ENCODE data around the gene CLEC14A.
A peak's percentile ranks its signal among the peaks of the same experiment; 100 is the strongest.

CLEC14A gene

DNA sequence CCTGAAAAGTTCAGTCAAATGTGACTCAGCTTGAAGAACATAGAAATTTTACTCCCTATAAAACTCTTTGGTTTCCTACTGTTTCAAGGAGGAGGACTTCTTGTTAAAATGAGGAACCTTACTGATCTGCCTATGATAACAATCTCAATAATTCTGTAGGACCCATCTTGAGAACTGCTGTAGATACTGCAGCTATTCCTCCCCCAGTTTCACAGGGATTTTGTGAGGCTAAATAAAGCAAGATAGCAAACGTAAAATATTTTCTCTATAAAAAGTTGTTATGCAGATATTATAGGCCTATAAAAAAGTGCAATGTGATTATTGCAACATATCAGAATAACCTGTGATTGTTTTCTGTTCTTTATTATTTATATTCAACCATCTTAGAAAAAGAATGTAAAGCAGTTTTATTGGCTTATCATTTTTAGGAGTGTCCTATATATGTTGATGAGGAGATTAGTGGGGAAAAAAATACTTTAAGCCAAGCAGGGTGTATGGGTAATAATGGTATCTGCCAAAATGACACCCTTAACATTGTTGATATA, 12.1 kb downstream of the CLEC14A start:
- no peak for DNase-seq

- DNase-seq: no peak
Observed at GRCh38 chr14:38238878-38239277, 17.0 kb downstream of the CLEC14A start.

- DNase-seq: no peak
Observed at GRCh38 chr14:38238332-38238731, 17.6 kb downstream of the CLEC14A start.

DNA sequence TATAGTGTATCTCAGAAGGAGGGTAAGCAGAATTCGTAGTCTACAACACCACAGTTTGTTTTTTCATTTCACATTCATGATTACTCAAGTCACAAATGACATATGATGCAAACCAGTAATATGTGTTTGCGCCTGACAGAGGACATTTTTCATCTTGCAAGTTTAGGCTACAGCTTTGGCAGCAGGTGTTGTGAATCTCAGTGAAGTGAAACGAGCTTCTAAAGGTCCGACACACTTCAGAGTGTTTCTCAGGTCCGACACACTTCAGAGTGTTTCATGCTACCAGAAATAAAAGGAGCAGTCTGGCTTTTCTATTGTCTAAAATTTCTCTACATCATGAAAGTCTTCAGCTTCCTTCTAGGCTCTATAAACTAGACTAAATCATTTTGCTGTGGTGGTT, 22.7 kb downstream of the CLEC14A start:
- DNase-seq: no peak

GRCh38 chr14:38226366-38226765, 29.5 kb downstream of the CLEC14A start:
- no peak for DNase-seq

- no peak for DNase-seq
Observed at GRCh38 chr14:38225946-38226345, 29.9 kb downstream of the CLEC14A start.

GRCh38 chr14:38224338-38224737, 31.6 kb downstream of the CLEC14A start:
- DNase-seq: no peak

GRCh38 chr14:38221077-38221476, 34.8 kb downstream of the CLEC14A start:
- no peak for DNase-seq

GRCh38 chr14:38217553-38217952, 38.3 kb downstream of the CLEC14A start:
- no peak for DNase-seq

- no peak for DNase-seq
Observed at GRCh38 chr14:38213001-38213400, 42.9 kb downstream of the CLEC14A start.

GRCh38 chr14:38212111-38212510, 43.8 kb downstream of the CLEC14A start:
- no peak for DNase-seq

GRCh38 chr14:38211255-38211735, 44.6 kb downstream of the CLEC14A start:
- DNase-seq: no peak

DNA sequence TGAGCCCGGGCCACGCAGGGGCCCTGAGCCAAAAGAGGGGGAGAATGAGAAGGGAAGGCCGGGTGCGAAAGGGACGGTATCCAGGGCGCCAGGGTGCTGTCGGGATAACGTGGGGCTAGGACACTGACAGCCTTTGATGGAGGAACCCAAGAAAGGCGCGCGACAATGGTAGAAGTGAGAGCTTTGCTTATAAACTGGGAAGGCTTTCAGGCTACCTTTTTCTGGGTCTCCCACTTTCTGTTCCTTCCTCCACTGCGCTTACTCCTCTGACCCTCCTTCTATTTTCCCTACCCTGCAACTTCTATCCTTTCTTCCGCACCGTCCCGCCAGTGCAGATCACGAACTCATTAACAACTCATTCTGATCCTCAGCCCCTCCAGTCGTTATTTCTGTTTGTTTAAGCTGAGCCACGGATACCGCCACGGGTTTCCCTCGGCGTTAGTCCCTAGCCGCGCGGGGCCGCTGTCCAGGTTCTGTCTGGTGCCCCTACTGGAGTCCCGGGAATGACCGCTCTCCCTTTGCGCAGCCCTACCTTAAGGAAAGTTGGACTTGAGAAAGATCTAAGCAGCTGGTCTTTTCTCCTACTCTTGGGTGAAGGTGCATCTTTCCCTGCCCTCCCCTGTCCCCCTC, 45.2 kb downstream of the CLEC14A start:
- DNase-seq: peak; percentile 40

DNA sequence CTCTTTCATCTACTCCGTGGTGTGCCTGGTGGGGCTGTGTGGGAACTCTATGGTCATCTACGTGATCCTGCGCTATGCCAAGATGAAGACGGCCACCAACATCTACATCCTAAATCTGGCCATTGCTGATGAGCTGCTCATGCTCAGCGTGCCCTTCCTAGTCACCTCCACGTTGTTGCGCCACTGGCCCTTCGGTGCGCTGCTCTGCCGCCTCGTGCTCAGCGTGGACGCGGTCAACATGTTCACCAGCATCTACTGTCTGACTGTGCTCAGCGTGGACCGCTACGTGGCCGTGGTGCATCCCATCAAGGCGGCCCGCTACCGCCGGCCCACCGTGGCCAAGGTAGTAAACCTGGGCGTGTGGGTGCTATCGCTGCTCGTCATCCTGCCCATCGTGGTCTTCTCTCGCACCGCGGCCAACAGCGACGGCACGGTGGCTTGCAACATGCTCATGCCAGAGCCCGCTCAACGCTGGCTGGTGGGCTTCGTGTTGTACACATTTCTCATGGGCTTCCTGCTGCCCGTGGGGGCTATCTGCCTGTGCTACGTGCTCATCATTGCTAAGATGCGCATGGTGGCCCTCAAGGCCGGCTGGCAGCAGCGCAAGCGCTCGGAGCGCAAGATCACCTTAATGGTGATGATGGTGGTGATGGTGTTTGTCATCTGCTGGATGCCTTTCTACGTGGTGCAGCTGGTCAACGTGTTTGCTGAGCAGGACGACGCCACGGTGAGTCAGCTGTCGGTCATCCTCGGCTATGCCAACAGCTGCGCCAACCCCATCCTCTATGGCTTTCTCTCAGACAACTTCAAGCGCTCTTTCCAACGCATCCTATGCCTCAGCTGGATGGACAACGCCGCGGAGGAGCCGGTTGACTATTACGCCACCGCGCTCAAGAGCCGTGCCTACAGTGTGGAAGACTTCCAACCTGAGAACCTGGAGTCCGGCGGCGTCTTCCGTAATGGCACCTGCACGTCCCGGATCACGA, 46.0 kb downstream of the CLEC14A start:
- DNase-seq: no peak

GRCh38 chr14:38208618-38209562, 47.0 kb downstream of the CLEC14A start:
- DNase-seq: peak; percentile 34

DNA sequence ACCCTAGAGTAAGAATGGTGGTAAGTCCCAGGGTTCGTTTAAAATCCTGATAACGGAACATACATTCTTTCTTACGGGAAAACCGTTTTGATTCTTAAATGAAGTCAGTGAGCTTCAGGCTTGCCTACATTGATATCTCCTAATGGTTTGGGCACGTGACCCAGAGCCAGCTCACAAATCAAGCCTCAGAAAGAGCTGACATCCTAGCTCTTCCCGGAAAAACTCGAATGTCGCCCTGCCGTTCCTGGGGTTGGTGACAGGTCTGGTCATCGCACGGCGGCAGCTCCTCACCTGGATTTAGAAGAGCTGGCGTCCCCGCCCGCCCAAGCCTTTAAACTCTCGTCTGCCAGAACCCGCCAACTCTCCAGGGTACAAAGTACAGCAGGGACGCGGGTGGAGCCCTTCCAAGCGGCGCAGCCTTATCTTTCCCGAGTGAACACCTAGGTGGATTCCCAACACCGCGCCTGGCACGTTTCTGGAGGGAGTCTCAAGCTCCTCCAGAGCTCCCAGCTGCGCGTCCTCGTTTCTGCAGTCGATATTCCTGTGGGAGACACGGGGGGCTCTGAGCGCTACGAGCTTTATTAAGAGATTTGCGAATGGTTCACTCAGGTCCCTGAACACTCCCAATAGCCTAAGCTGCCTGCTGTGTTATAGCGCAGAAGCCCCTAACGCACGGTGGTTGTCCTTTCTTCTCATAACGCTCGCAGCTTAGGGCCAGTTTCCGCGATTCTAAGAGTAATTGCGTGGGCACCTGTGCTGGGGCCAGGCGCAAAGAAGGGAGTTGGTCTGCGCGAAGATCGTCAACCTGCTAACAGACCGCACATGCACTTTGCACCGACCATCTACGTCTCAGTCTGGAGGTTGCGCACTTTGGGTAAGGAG, 47.9 kb downstream of the CLEC14A start, which contains the start of gene SSTR1:
SSTR1 (plus strand) TSS at position 169 of the 882 bp plus-strand sequence. CDS start 1,486 bp downstream, outside the sequence.
- no peak for DNase-seq

GRCh38 chr14:38207377-38207735, 48.5 kb downstream of the CLEC14A start:
- no peak for DNase-seq

- no peak for DNase-seq
Observed at GRCh38 chr14:38206689-38207376, 49.1 kb downstream of the CLEC14A start.

GRCh38 chr14:38205949-38206665, 49.8 kb downstream of the CLEC14A start:
- no peak for DNase-seq

All from femur (tissue), 1 donor.